Measurements from ENCODE around the gene LCK.

GRCh38 chr1:32332290-32333079 lies 81.4 kb downstream of the LCK start:
- TF ChIP-seq CTCF (conservative IDR thresholded peaks at IDR 0.05 in 1 of 2, IDR thresholded peaks at IDR 0.05 in 1 of 2; ENCODE audit: low read depth in 1 of 2, low read length in 2 of 2) (no peak), EZH2 (IDR thresholded peaks at IDR 0.05; ENCODE audit: low read length, missing control alignments) (no peak)

All from fibroblast of lung (primary cell).